Measurements from ENCODE around the gene FRY. TPM values are rescaled to one million over a fixed set of nuclear protein-coding genes. Genes with fewer than 3 reads are reported as not detected.

The FRY gene
- total RNA-seq, 2 donors from 2014 or later: 16.4 to 33.3 TPM

GRCh38 chr13:32340914-32341313, 309.3 kb downstream of the FRY start:
- no peak for DNase-seq (ENCODE audit: low spot score)
- TF ChIP-seq CTCF (IDR thresholded peaks at IDR 0.05) (no peak), POLR2AphosphoS5 (IDR thresholded peaks at IDR 0.05) (no peak), POLR2A (IDR thresholded peaks at IDR 0.05) (no peak)
- Histone ChIP-seq H3K4me1 (replicated peaks) (no peaks in the 10 kb centered on the region), H3K27me3 (replicated peaks; ENCODE audit: insufficient read depth) (no peaks in the 10 kb centered on the region), H3K9me3 (no peaks in the 10 kb centered on the region), H3K27ac (no peak overlapping the region), H3K4me3 (no peak overlapping the region), H3K36me3 (no peaks in the 10 kb centered on the region)
- WGBS: 87% methylated on average over 3 of the region's 3 CpGs
- intact Hi-C loops (cut with DNase I): no loop called here

GRCh38 chr13:32347651-32348050, 316.1 kb downstream of the FRY start:
- DNase-seq (ENCODE audit: low spot score): no peak
- intact Hi-C loops (cut with DNase I): no loop called here
- no peaks in the 10 kb centered on the region for H3K9me3 ChIP-seq
- no peaks in the 10 kb centered on the region for H3K36me3 ChIP-seq
- TF ChIP-seq CTCF (IDR thresholded peaks at IDR 0.05) (no peak), POLR2A (IDR thresholded peaks at IDR 0.05) (no peak), POLR2AphosphoS5 (IDR thresholded peaks at IDR 0.05) (no peak)
- no peak overlapping the region for H3K4me3 ChIP-seq
- H3K4me1 ChIP-seq (replicated peaks): no peaks in the 10 kb centered on the region
- H3K27me3 ChIP-seq (replicated peaks; ENCODE audit: insufficient read depth): no peaks in the 10 kb centered on the region
- H3K27ac ChIP-seq: no peak overlapping the region
- WGBS: 93% methylated on average over 1 of the region's 1 CpG
